Measurements from ENCODE around the gene OOSP4A.
"Not testable (repeated sequence)": the region's sequence is repeated elsewhere in the genome, so short reads cannot be mapped to it uniquely, and the experiment has no call there.

Gene OOSP4A

DNA sequence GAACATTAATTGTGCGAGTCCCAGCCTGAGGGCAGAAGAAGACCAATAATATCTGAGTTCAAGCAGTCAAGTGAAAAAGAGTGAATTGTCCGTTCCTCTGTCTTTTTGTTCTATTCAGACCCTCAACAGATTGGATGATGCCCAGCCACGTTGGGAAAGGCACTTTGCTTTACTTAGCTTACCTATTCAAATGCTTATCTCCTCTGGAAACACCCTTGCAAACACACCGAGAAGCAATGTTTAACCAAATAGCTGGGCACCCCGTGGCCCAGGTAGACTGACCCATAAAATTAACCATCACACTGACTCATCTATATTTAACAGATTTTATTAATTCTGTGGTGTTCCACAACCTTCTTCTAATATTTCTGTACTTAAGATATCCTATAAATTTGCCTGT is 9.3 kb downstream of the OOSP4A start:
- H3K4me3 ChIP-seq (ENCODE audit: low read depth, low read length): no peak overlapping the region

DNA sequence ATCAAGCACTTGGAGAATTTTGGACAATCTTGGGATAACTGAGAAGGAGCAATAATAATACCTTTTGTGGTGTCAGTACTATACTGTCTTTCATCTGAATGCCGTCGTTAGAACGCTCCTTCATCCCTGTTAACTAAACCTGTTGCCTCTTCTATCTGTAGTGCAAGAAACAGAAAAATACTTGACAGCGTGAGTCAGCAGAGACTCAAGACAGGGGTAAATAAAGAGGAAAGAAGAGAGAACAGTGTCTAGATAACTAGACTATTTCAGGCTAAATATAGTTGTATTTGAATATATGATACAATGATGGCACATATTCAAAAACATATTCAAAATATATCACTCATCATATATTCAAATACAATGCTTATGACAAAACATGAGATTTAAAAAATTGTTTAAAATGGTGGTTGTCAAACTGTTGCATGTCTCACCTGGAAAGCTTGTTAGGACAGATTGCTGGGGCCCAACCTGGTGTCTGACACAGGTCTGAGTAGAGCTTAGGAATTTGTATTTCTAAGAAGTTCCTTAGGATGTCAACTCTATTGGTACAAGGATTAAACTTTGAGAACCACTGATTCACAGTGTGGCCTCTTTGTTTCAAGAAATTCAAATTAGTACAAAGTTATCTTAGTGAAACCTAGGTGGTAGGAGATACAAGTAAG is 17.4 kb downstream of the OOSP4A start:
- H3K4me3 ChIP-seq (ENCODE audit: low read depth, low read length): no peak overlapping the region

DNA sequence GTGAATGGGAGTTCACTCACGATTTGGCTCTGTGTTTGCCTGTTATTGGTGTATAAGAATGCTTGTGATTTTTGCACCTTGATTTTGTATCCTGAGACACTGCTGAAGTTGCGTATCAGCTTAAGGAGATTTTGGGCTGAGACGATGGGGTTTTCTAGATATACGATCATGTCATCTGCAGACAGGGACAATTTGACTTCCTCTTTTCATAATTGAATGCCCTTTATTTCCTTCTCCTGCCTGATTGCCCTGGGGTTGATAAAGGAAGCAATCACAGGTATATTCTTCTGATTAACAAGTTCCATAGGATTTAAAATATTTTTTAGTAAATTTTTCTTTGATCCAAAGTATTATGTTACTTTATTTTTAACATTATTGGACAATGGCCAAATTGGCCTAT is 18.2 kb downstream of the OOSP4A start:
- H3K4me3 ChIP-seq (ENCODE audit: low read depth, low read length): not testable (repeated sequence)

DNA sequence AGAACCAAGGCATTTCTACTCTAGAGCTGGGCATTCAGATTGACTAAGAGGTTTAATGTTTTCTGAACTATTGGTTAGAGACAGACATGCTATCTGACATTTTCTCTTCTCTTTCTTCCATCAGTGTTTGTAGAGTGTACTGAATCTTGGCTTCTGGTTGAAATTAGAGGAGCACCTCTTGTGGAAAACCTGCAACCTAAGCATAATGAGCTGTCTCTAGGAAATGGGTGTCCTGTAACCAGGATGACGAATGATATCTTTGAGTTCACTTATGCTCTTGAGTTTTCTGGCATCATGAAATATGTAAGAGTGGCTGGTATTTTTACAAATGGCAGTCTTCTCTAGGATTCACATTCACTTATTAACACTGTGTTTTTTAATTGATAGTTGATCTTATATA is 19.4 kb downstream of the OOSP4A start:
- H3K4me3 ChIP-seq (ENCODE audit: low read depth, low read length): no peak overlapping the region

DNA sequence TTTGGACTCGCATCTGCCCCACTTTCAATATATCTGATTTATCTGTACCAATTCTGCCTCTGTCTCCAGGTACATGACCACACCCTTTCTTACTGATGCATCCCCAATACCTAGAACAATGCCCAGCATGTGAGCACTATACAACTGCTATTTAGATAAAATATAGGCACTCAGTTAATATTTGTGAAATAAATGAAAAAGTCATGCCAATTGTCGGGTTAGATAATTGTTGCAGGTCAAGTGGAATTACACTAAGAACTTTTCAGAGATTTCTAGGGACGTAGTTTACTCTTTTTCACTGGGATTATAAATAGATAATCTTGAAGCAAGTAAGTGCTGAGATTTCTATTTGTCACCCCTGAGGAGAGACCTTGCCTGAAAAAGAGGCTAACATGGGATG is 20.5 kb downstream of the OOSP4A start:
- H3K4me3 ChIP-seq (ENCODE audit: low read depth, low read length): no peak overlapping the region

DNA sequence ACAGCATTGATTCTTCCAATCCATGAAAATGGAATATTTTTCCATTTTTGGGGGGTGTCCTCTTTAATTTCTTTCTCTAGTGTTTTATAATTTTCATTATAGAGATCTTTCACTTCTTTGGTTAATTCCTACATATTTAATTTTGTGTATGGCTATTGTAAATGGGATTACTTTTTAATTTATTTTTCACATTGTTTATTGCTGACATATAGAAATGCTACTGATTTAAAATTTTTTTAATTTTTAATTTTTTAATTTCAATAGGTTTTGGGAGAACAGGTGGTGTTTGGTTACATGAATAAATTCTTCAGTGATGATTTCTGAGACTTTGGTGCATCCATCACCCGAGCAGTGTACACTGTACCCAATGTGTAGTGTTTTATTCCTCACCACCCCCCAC is 26.6 kb downstream of the OOSP4A start:
- H3K4me3 ChIP-seq (ENCODE audit: low read depth, low read length): no peak overlapping the region

DNA sequence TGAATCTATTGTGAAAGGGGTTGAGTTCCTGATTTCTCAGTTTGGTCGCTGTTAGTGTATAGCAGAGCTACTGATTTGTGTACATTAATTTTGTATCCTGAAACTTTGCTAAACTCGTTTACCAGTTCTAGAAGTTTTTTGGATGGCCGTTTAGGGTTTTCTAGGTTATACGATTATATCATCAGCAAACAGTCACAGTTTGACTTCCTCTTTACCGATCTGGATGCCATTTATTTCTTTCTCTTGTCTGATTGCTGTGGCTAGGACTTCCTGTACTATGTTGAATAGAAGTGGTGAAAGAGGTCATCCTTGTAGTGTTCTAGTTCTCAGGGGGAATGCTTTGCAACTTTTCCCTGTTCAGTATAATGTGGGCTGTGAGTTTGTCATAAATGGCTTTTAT is 28.6 kb downstream of the OOSP4A start:
- H3K4me3 ChIP-seq (ENCODE audit: low read depth, low read length): no peak overlapping the region

DNA sequence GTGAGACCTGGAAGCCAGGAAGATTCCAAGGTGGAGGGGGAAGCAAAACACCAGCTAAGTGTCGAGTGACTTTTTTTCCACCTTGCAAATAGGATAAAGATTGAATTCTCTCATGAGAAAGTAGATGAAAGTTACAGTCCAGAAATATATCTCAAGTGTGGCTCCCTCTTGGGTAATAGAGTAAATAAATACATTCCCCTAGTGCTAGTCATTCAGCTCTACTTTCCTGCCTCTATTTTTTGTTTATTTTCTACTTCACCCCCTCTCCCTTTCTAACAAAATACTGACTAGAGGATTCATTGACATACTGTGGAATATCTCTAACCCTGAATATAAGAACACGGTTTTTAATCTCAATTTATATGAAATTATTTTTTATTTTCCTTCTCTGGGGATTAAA is 34.0 kb downstream of the OOSP4A start:
- no peak overlapping the region for H3K4me3 ChIP-seq (ENCODE audit: low read depth, low read length)

DNA sequence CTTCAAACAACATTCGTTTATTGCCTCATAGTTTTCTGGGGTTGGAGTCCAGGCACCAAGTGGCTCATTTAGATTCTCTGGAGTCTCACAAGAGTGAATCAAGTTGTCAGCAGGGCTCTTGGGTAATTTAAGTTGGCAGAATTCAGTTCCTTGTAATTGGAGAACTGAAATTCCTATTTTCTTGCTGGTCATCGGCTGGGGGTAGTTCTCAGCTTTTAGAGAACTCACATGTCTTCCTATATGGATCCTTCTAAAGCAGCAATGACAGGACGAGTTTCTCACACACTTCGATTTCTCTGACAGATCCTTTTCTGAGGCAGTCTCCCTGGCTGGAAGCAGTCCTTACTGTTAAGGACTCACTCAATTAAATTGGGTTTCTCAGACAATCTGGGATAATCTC is 35.9 kb downstream of the OOSP4A start:
- no peak overlapping the region for H3K4me3 ChIP-seq (ENCODE audit: low read depth, low read length)

DNA sequence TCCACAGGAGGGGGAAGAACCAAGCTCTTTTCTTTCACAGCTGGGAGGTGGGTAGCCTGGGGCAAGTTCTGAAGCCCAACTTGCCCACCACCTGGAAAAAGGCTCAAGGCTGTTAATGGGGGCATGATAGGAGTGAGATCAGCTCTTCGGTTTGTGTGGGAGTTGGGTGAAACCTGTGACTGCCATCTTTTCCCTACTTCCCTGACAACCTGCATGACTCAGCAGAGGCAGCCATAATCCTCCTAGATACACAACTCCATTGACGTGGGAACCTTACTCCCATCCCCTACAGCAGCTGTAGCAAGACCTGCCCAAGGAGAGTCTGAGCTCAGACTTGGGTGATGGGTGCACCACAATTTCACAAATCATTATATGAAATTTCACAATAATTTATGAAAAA is 39.9 kb downstream of the OOSP4A start:
- no peak overlapping the region for H3K4me3 ChIP-seq (ENCODE audit: low read depth, low read length)

DNA sequence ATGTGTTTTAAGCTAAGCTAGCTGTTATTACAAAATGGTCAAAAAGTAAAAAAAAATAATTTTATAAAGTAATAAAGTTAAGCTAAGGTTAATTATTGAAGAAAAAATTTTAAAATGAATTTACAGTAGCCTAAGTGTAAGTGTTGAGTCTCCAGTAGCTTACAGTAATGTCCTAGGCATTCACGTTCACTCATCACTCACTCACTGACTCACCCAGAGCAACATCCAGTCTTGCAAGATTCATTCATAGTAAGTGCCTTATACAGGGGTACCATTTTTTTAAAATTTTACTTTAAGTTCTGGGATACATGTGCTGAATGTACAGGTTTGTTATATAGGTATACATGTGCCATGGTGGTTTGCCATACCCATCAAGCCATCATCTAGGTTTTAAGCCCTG is 41.5 kb downstream of the OOSP4A start:
- no peak overlapping the region for H3K4me3 ChIP-seq (ENCODE audit: low read depth, low read length)

DNA sequence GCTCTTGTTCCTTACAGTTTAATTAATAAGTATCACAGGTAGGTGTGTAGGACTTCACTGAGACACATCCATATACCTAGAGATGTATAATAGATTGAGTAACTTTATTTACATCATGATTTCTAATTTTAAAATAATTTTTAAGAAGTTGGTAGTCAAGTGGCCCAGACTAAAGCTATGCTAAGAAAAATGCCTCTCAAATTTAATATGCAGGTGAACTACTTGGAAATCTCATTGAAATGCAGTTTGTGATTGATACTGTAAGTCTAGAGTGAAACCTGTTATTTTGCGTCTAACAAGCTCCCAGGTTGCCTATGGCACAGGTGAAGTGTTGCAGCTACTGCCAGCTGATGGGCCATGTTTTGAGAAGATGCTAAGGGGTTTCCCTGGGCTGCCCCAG is 53.0 kb downstream of the OOSP4A start, which contains the start of gene OOSP4B:
Gene OOSP4B, plus strand, starts transcription at position 301 of the 400 bp plus-strand sequence.
- no peak within 1 kb of the TSS for H3K4me3 ChIP-seq (ENCODE audit: low read depth, low read length)

DNA sequence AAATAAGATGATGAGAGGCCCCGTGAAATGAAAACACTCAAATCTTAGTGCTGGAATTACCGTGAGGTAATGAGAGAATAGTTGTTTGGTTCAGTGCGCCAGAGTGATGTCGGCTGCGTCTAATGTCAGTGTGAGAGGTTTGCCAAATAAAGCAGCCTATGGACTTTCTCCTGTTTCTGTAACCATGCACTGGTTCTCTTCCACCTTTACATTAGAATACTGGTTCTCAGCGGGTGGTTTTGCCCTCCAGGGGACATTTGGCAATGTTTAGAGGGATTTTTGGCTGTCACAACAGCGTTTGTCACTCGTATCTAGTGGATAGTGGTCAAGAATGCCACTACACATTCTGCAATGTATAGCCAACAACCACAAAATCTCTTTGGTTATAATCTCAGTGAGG is 54.2 kb downstream of the OOSP4A start:
- H3K4me3 ChIP-seq (ENCODE audit: low read depth, low read length): no peak overlapping the region

All from iPS-11a (cell line).